Osteocyte (in vitro differentiated cells): ENCODE data around the gene CYB5D1. TPM values are rescaled to one million over a fixed set of nuclear protein-coding genes. Genes with fewer than 3 reads are reported as not detected.

Source experiments
- DNase-seq: peaks from one replicate; pipeline ENCODE4 v3.0.0; 2021; ENCODE audit warnings: mixed read lengths; ENCODE audit not compliant: unreplicated experiment; ENCODE audit errors: extremely low spot score
- H3K27ac Mint-ChIP-seq: one replicate; pipeline ENCODE4 v1.8.0; 2021; ENCODE audit warnings: mild to moderate bottlenecking, mixed read lengths; ENCODE audit not compliant: unreplicated experiment
- H3K27me3 Mint-ChIP-seq: one replicate; pipeline ENCODE4 v1.8.0; 2021; ENCODE audit warnings: mixed read lengths; ENCODE audit not compliant: unreplicated experiment
- H3K36me3 Mint-ChIP-seq: one replicate; pipeline ENCODE4 v1.8.0; 2021; ENCODE audit warnings: mixed read lengths; ENCODE audit not compliant: unreplicated experiment
- H3K4me1 Mint-ChIP-seq: one replicate; pipeline ENCODE4 v1.8.0; 2021; ENCODE audit warnings: mixed read lengths; ENCODE audit not compliant: unreplicated experiment
- H3K4me3 Mint-ChIP-seq: one replicate; pipeline ENCODE4 v1.8.0; 2021; ENCODE audit warnings: mild to moderate bottlenecking, moderate library complexity, mixed read lengths; ENCODE audit not compliant: unreplicated experiment
- H3K9me3 Mint-ChIP-seq: one replicate; pipeline ENCODE4 v1.8.0; 2021; ENCODE audit warnings: mixed read lengths; ENCODE audit not compliant: unreplicated experiment
- CTCF ChIP-seq: fragments of 200-600 bp; sonication (generic); IDR thresholded peaks from 2 replicates; pipeline ENCODE4 v1.5.0; 2021; ENCODE audit warnings: antibody characterized with exemption, mild to moderate bottlenecking, moderate library complexity
- total RNA-seq: library from RNA; stranded (reverse); gene quantifications from 2 replicates; pipeline ENCODE4 v1.2.1, GENCODE V29; 2021

The CYB5D1 gene
- total RNA-seq, 1 donor from 2014 or later, result 8.5 TPM

- Mint-ChIP-seq H3K27me3 (no peaks in the 10 kb centered on the region), H3K4me1 (peaks cover 70% of the 10 kb centered on the region), H3K4me3 (peak overlapping the region; percentile 94), H3K9me3 (no peaks in the 10 kb centered on the region), H3K27ac (peak overlapping the region; percentile 99), H3K36me3 (peaks cover 7% of the 10 kb centered on the region)
- peak; percentile 94 for DNase-seq
- peak; percentile 35 for TF ChIP-seq CTCF
These were observed 16.3 kb upstream of the CYB5D1 start for GRCh38 chr17:7841396-7841914.

- Mint-ChIP-seq H3K27me3 (no peaks in the 10 kb centered on the region), H3K9me3 (no peaks in the 10 kb centered on the region), H3K4me3 (peak overlapping the region; percentile 94), H3K4me1 (peaks cover 65% of the 10 kb centered on the region), H3K36me3 (peaks cover 8% of the 10 kb centered on the region), H3K27ac (peak overlapping the region; percentile 99)
- DNase-seq, result peak; percentile 96
- no peak for TF ChIP-seq CTCF
These were observed 15.9 kb upstream of the CYB5D1 start for GRCh38 chr17:7841915-7842379.

GRCh38 chr17:7842380-7843256 is 15.2 kb upstream of the CYB5D1 start:
- TF ChIP-seq CTCF, result no peak
- Mint-ChIP-seq H3K27ac (peak overlapping the region; percentile 99), H3K27me3 (no peaks in the 10 kb centered on the region), H3K36me3 (peaks cover 8% of the 10 kb centered on the region), H3K4me3 (peak overlapping the region; percentile 94), H3K9me3 (no peaks in the 10 kb centered on the region), H3K4me1 (peaks cover 58% of the 10 kb centered on the region)
- DNase-seq, result no peak

- peaks cover 55% of the 10 kb centered on the region for H3K4me1 Mint-ChIP-seq
- H3K9me3 Mint-ChIP-seq, result no peaks in the 10 kb centered on the region
- H3K27ac Mint-ChIP-seq, result peak overlapping the region; percentile 99
- H3K4me3 Mint-ChIP-seq, result peak overlapping the region; percentile 94
- peaks cover 9% of the 10 kb centered on the region for H3K36me3 Mint-ChIP-seq
- TF ChIP-seq CTCF, result no peak
- no peak for DNase-seq
- no peaks in the 10 kb centered on the region for H3K27me3 Mint-ChIP-seq
These were observed 14.6 kb upstream of the CYB5D1 start for GRCh38 chr17:7843257-7843535.

- peaks cover 51% of the 10 kb centered on the region for H3K4me1 Mint-ChIP-seq
- no peak for TF ChIP-seq CTCF
- peak overlapping the region; percentile 94 for H3K4me3 Mint-ChIP-seq
- H3K9me3 Mint-ChIP-seq, result no peaks in the 10 kb centered on the region
- no peak for DNase-seq
- H3K27me3 Mint-ChIP-seq, result no peaks in the 10 kb centered on the region
- H3K36me3 Mint-ChIP-seq, result peaks cover 10% of the 10 kb centered on the region
- H3K27ac Mint-ChIP-seq, result peak overlapping the region; percentile 99
These were observed 14.1 kb upstream of the CYB5D1 start for GRCh38 chr17:7843536-7844291.
